Measurements from ENCODE around the gene CHRD.
"Not testable (repeated sequence)": the region's sequence is repeated elsewhere in the genome, so short reads cannot be mapped to it uniquely, and the experiment has no call there.

The CHRD gene

DNA sequence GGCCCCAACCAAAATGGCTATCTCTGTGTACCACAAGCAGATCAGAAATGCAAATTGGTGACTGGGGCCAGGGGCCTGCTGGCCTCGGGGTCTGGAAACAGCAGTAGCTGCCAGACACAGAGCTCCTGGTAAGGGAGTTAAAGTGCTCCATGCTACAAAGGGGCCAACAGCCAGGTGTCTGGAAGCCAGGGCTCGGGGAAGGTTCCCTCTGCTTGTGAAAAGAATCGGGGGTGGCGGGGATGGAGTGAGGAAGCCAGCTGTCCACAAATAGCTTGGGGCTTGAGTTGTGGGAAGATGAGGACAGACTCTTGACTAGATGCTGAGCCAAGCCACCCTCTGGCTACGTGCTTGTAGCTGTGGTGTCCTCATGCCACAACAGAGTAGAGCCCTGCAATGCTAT, 39.3 kb downstream of the CHRD start:
- no peak overlapping the region for H3K4me3 ChIP-seq (ENCODE audit: low read length)

DNA sequence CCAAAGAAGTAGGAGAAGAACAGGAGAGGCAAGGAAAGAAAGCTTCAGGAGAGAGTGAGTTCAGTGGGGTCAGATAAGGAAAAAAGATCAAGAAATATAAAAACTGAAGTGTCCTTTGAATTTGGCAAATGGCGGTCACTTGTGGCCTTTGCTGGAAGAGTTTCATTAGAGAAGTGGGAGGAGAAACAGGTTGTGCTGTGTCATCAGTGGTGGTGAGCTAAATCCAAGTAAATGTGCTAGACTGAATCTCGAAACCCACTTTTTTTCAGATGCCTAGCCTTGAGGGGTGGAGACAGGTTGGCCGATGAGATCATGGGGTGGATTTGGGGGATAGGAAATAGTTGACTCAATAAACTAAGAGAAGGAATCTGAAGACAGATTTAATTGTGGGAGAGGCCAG, 43.7 kb downstream of the CHRD start:
- Histone ChIP-seq H3K27ac (ENCODE audit: low read length) (no peak overlapping the region), H3K9me3 (ENCODE audit: insufficient read depth, low read depth, low read length) (no peaks in the 10 kb centered on the region; the same call in 1 of the 2 replicates), H3K9ac (ENCODE audit: low read depth, low read length) (no peak overlapping the region), H3K27me3 (ENCODE audit: insufficient read depth, low read length) (no peaks in the 10 kb centered on the region), H3K4me1 (ENCODE audit: insufficient read depth, low read length) (no peaks in the 10 kb centered on the region), H3K36me3 (ENCODE audit: insufficient read depth, low read depth, low read length) (no peaks in the 10 kb centered on the region), H3K4me3 (ENCODE audit: low read length) (no peak overlapping the region)

More for the DNA sequence above, 39.3 kb downstream of the CHRD start:
- Histone ChIP-seq H3K27ac (ENCODE audit: low read length) (no peak overlapping the region), H3K27me3 (ENCODE audit: insufficient read depth, low read length) (no peaks in the 10 kb centered on the region), H3K9ac (ENCODE audit: low read depth, low read length) (no peak overlapping the region), H3K36me3 (ENCODE audit: insufficient read depth, low read depth, low read length) (no peaks in the 10 kb centered on the region), H3K9me3 (ENCODE audit: insufficient read depth, low read depth, low read length) (no peaks in the 10 kb centered on the region; the same call in 1 of the 2 replicates), H3K4me1 (ENCODE audit: insufficient read depth, low read length) (no peaks in the 10 kb centered on the region)

DNA sequence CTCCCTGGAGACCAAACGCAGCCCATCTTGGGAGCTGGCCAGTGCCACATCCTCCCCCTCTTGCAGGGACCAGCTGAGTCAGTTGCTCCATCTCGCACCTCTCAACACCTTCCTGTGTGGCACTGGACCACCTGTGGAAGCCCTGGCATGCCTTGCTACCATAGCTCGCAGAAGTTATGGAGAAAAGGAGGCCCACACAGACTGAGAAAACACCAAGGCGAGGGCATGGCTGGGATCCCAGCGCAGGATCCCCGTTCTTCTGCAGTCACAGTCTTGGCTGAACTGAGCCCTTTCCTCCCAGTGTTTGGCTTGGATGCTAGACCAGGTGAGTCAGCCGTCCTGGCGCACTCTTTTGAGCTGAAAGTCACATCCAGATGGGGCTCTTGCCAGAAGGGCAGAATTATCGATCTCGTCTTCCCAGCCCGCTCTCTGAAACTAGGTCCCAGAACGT, 46.9 kb downstream of the CHRD start:
- no peak overlapping the region for H3K27ac ChIP-seq (ENCODE audit: low read length)
- H3K36me3 ChIP-seq (ENCODE audit: insufficient read depth, low read depth, low read length) = no peaks in the 10 kb centered on the region
- no peaks in the 10 kb centered on the region for H3K4me1 ChIP-seq (ENCODE audit: insufficient read depth, low read length)
- H3K9me3 ChIP-seq (ENCODE audit: insufficient read depth, low read depth, low read length) = no peaks in the 10 kb centered on the region; the same call in 1 of the 2 replicates
- H3K9ac ChIP-seq (ENCODE audit: low read depth, low read length) = no peak overlapping the region
- H3K4me3 ChIP-seq (ENCODE audit: low read length) = no peak overlapping the region
- no peaks in the 10 kb centered on the region for H3K27me3 ChIP-seq (ENCODE audit: insufficient read depth, low read length)

DNA sequence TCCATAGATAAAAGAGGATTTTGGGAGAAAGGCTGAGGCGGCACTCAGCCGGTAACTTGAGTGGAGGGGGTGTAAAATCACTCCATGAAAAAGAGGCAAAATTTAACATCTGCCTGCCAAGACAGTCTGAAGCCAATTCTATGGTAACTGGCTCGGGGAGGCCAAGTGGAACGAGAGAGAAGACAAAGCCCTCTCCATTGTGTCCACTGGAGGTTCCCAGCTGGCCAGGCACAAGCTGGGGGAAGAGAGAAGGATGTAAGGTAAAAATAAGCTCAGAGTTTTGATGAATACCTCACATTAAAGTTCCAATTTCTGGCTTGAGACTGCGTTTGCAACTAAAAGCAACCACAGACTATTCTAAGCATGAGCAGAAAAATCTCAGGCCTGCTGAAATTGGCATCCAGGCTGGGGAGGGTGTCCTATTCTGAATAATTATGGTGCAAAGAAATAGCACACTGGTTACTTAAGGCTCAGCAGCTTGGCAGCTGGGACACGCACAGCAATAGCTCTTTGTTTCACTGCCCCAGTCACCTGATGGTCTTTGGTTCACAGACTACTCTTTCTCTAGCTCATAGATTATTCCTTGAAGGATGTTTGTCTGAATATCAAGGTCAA, 48.8 kb downstream of the CHRD start:
- no peaks in the 10 kb centered on the region for H3K4me1 ChIP-seq (ENCODE audit: insufficient read depth, low read length)
- no peaks in the 10 kb centered on the region for H3K27me3 ChIP-seq (ENCODE audit: insufficient read depth, low read length)
- no peak overlapping the region for H3K27ac ChIP-seq (ENCODE audit: low read length)
- H3K4me3 ChIP-seq (ENCODE audit: low read length) = no peak overlapping the region
- H3K36me3 ChIP-seq (ENCODE audit: insufficient read depth, low read depth, low read length) = no peaks in the 10 kb centered on the region
- H3K9me3 ChIP-seq (ENCODE audit: insufficient read depth, low read depth, low read length) = no peaks in the 10 kb centered on the region
- H3K9ac ChIP-seq (ENCODE audit: low read depth, low read length) = no peak overlapping the region

DNA sequence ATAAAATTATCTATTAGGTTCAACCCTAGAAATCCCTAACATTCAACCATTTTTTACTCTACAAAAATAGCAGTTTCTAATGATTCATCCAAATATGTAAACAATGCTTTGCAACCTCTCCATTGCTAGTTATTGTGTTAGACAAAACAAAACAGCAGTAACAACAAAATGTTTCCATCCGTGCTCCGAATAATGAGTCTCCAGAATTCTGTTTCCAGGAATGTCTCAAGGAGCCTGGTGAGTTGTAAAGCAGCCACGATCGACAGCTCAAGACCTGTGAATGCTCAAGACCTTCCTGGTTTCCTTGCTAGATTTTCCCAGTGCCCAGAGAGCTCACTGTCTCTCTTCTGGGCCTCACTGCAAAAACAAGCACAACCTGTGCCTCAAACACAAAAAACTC, 49.9 kb downstream of the CHRD start:
- H3K9ac ChIP-seq (ENCODE audit: low read depth, low read length) = no peak overlapping the region
- no peaks in the 10 kb centered on the region for H3K36me3 ChIP-seq (ENCODE audit: insufficient read depth, low read depth, low read length)
- no peaks in the 10 kb centered on the region for H3K4me1 ChIP-seq (ENCODE audit: insufficient read depth, low read length)
- H3K27ac ChIP-seq (ENCODE audit: low read length) = no peak overlapping the region
- no peaks in the 10 kb centered on the region for H3K9me3 ChIP-seq (ENCODE audit: insufficient read depth, low read depth, low read length)
- H3K4me3 ChIP-seq (ENCODE audit: low read length) = no peak overlapping the region
- H3K27me3 ChIP-seq (ENCODE audit: insufficient read depth, low read length) = no peaks in the 10 kb centered on the region

DNA sequence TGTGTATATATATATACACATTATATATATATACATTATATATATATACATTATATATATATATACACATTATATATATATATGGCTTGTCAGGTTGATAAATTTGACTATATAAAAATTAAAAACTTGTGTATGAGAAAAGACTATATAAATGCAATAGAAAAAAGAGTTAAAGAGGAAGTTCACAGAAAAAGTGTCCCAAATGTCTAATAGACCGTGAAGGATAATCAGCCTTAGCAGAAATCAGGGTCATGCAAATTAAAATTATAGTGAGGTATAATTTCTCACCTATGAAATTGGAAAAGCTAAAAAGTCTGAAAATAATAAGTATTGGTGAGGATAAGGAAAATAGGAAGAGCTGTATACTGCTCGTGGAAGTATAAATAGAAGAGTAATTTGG, 51.1 kb downstream of the CHRD start:
- H3K9me3 ChIP-seq (ENCODE audit: insufficient read depth, low read depth, low read length) = no peaks in the 10 kb centered on the region
- no peak overlapping the region for H3K4me3 ChIP-seq (ENCODE audit: low read length)
- H3K27me3 ChIP-seq (ENCODE audit: insufficient read depth, low read length) = no peaks in the 10 kb centered on the region
- H3K9ac ChIP-seq (ENCODE audit: low read depth, low read length) = no peak overlapping the region
- H3K36me3 ChIP-seq (ENCODE audit: insufficient read depth, low read depth, low read length) = no peaks in the 10 kb centered on the region
- H3K27ac ChIP-seq (ENCODE audit: low read length) = no peak overlapping the region
- H3K4me1 ChIP-seq (ENCODE audit: insufficient read depth, low read length) = no peaks in the 10 kb centered on the region

DNA sequence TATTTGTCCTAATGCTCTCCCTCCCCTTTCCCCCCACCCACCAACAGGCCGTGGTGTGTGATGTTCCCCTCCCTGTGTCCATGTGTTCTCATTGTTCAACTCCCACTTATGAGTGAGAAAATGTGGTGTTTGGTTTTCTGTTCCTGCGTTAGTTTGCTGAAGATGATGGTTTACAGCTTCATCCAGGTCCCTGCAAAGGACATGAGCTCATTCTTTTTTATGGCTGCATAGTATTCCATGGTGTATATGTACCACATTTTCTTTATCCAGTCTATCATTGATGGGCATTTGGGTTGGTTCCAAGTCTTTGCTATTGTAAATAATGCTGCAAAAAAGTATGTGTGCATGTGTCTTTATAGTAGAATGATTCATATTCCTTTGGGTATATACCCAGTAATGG, 53.3 kb downstream of the CHRD start:
- not testable (repeated sequence) for H3K27ac ChIP-seq (ENCODE audit: low read length); H3K9ac ChIP-seq (ENCODE audit: low read depth, low read length); H3K9me3 ChIP-seq (ENCODE audit: insufficient read depth, low read depth, low read length); H3K36me3 ChIP-seq (ENCODE audit: insufficient read depth, low read depth, low read length); H3K27me3 ChIP-seq (ENCODE audit: insufficient read depth, low read length); H3K4me3 ChIP-seq (ENCODE audit: low read length); H3K4me1 ChIP-seq (ENCODE audit: insufficient read depth, low read length)

DNA sequence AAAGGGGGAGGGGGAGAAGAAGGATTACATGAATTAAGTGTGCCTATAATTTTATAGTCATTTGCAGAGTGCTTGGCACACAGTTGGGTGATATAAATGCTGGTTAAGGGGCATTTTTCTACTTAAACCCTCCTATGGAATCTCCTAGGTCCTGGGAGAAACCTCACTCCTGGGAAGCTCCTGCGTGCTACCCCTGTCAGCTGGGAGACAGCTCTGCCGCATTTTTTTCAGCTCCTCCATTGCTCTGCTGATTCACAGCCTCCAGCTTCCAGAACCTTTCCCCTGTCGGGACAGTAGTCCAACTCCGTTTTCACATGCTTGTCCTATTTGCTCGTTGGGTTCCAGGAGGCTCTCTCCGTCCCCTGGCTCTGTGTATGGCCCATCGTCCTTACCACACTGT, 59.2 kb downstream of the CHRD start:
- Histone ChIP-seq H3K36me3 (ENCODE audit: insufficient read depth, low read depth, low read length) (no peaks in the 10 kb centered on the region), H3K4me1 (ENCODE audit: insufficient read depth, low read length) (no peaks in the 10 kb centered on the region), H3K27me3 (ENCODE audit: insufficient read depth, low read length) (no peaks in the 10 kb centered on the region), H3K9me3 (ENCODE audit: insufficient read depth, low read depth, low read length) (no peaks in the 10 kb centered on the region), H3K4me3 (ENCODE audit: low read length) (no peak overlapping the region), H3K27ac (ENCODE audit: low read length) (no peak overlapping the region), H3K9ac (ENCODE audit: low read depth, low read length) (no peak overlapping the region)
